ENCODE measurements around the gene SLC22A7.
"Not testable (repeated sequence)": the region's sequence is repeated elsewhere in the genome, so short reads cannot be mapped to it uniquely, and the experiment has no call there.

Gene SLC22A7

GRCh38 chr6:43338243-43338642 lies 40.2 kb downstream of the SLC22A7 start:
- no peak for DNase-seq (ENCODE audit: low spot score)
- Mint-ChIP-seq H3K4me3 (no peak overlapping the region), H3K9me3 (no peaks in the 10 kb centered on the region), H3K4me1 (ENCODE audit: low read depth) (peaks cover 6% of the 10 kb centered on the region), H3K36me3 (ENCODE audit: low read depth) (peaks cover 30% of the 10 kb centered on the region), H3K27me3 (ENCODE audit: low read depth) (no peaks in the 10 kb centered on the region), H3K27ac (peak overlapping the region; percentile 6)

DNA sequence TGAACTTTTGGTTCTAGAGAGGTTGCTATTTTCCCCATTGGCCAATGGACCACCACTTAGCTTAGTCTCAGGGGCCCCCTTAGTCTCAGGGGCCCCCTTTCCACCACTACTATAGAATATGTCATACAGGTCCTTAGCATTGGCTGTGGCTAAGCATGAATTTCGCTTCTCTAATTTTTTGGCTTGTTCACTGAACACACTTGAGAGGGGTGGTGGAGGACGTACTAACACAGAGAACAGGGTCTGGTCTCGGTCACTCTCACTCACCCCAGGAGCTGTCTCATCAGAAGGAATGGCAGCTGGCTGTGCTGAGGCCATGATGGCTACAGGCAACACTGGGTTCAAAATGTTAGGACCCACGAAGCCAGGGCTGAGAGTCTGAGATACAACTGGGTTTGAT lies 41.1 kb downstream of the SLC22A7 start:
- DNase-seq (ENCODE audit: low spot score): no peak
- no peak overlapping the region for H3K27ac Mint-ChIP-seq
- H3K36me3 Mint-ChIP-seq (ENCODE audit: low read depth): peaks cover 30% of the 10 kb centered on the region
- no peak overlapping the region for H3K4me3 Mint-ChIP-seq
- H3K27me3 Mint-ChIP-seq (ENCODE audit: low read depth): no peaks in the 10 kb centered on the region
- H3K4me1 Mint-ChIP-seq (ENCODE audit: low read depth): peaks cover 6% of the 10 kb centered on the region
- no peaks in the 10 kb centered on the region for H3K9me3 Mint-ChIP-seq

DNA sequence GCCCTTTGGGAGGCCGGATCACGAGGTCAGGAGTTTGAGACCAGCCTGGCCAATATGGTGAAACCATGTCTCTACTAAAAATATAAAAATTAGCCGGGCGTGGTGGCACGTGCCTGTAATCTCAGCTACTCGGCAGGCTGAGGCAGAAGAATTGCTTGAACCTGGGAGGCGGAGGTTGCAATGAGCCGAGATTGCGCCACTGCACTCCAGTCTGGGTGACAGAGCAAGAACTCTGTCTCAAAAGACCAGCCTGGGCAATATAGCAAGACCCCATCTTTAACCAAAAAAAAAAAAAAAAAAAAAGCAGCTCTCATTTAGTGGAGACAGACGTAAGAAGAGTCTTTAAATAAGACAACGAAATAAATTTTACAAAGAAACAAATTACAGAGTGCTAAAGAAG lies 48.2 kb downstream of the SLC22A7 start:
- not testable (repeated sequence) for H3K27ac Mint-ChIP-seq; H3K9me3 Mint-ChIP-seq; DNase-seq (ENCODE audit: low spot score); H3K27me3 Mint-ChIP-seq (ENCODE audit: low read depth); H3K4me3 Mint-ChIP-seq; H3K4me1 Mint-ChIP-seq (ENCODE audit: low read depth)
- H3K36me3 Mint-ChIP-seq (ENCODE audit: low read depth): peaks cover 16% of the 10 kb centered on the region

GRCh38 chr6:43347021-43347420 lies 49.0 kb downstream of the SLC22A7 start:
- H3K27me3 Mint-ChIP-seq (ENCODE audit: low read depth): no peaks in the 10 kb centered on the region
- no peak for DNase-seq (ENCODE audit: low spot score)
- no peak overlapping the region for H3K27ac Mint-ChIP-seq
- no peaks in the 10 kb centered on the region for H3K9me3 Mint-ChIP-seq
- no peak overlapping the region for H3K4me3 Mint-ChIP-seq
- no peaks in the 10 kb centered on the region for H3K4me1 Mint-ChIP-seq (ENCODE audit: low read depth)
- peaks cover 16% of the 10 kb centered on the region for H3K36me3 Mint-ChIP-seq (ENCODE audit: low read depth)

- Mint-ChIP-seq H3K4me3 (no peak overlapping the region), H3K36me3 (ENCODE audit: low read depth) (peaks cover 15% of the 10 kb centered on the region), H3K27me3 (ENCODE audit: low read depth) (no peaks in the 10 kb centered on the region), H3K4me1 (ENCODE audit: low read depth) (no peaks in the 10 kb centered on the region), H3K9me3 (no peaks in the 10 kb centered on the region), H3K27ac (no peak overlapping the region)
- DNase-seq (ENCODE audit: low spot score): no peak
Observed at GRCh38 chr6:43347444-43347843, 49.4 kb downstream of the SLC22A7 start.

DNA sequence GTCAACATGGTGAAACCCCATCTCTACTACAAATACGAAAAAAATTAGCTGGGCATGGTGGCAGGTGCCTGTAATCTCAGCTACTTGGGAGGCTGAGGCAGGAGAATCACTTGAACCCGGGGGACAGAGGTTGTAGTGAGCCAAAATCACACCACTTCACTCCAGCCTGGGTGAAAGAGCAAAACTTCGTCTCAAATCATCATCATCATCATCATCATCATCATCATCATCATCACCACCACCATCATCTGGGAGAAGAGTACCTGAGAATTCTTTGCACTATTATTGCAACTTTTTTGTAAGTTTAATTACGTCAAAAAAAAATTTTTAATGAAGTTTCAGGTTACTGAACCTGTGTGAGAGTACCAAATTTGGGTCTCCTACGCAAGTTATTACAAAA lies 53.9 kb downstream of the SLC22A7 start:
- not testable (repeated sequence) for H3K9me3 Mint-ChIP-seq; DNase-seq (ENCODE audit: low spot score); H3K27ac Mint-ChIP-seq; H3K27me3 Mint-ChIP-seq (ENCODE audit: low read depth); H3K4me3 Mint-ChIP-seq; H3K4me1 Mint-ChIP-seq (ENCODE audit: low read depth)
- peaks cover 27% of the 10 kb centered on the region for H3K36me3 Mint-ChIP-seq (ENCODE audit: low read depth)

Measured in T-helper 2 cell treated with Interferon-gamma antibody and Interleukin-4, amounts not matched to agents 5 μg/mL and 100 μg/mL, for 36 hours (primary cell).